GM21423 (cell line): Measurements from ENCODE around the gene MEN1.

ENCODE experiments used
- ATAC-seq: cut with Tn5 transposase; IDR thresholded peaks from one replicate; pipeline ENCODE4 v1.9.1; 2021; ENCODE audit warnings: mild to moderate bottlenecking, moderate library complexity; ENCODE audit not compliant: unreplicated experiment

The MEN1 gene

GRCh38 chr11:64803158-64803845, 7.0 kb downstream of the MEN1 start, which contains the start of gene MAP4K2:
MAP4K2 (minus strand) TSS chr11:64803214; CDS start chr11:64803149, 65 bp downstream.
- peak; percentile 62 for ATAC-seq

- ATAC-seq = peak; percentile 4
Observed at GRCh38 chr11:64802370-64803157, 7.8 kb downstream of the MEN1 start.

DNA sequence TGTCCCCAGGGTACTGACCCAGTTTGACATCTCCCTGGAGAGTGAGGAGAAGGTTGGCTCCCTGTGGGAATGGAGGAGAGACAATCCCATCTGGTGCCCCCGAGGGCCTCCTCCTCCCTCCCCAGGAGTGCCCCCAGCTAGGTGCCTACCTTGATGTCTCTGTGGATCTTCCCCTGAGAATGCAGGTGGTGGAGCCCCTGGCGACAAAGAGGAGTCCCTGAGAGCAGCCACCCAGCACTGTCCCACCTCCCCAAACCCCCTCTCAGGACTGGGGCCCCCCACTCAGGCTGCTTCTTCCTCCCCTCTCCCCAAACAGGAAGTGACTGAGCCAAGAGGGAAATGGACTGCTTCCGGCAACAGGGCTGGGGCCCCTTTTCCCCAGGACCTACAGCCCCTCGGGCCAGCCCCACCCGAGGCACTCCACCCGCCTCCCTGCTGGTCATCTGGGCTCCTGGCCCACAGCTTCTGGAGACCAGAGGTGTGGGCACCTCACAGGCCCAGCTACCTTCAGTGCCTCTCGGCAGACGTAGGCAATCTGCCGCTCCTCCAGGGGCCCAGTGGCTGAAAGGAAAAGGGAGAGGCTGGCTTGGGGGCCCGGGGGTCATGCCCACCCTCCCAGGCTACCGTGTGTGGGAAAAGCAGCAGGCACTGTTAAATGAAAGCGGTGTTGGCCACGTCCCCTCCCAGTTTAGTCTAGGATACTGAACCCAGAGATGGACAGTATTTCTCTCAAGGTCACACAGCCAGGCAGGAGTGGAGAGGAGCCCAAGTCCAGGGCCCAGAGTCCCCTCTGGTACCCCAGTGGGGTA, 8.6 kb downstream of the MEN1 start:
- ATAC-seq = no peak

DNA sequence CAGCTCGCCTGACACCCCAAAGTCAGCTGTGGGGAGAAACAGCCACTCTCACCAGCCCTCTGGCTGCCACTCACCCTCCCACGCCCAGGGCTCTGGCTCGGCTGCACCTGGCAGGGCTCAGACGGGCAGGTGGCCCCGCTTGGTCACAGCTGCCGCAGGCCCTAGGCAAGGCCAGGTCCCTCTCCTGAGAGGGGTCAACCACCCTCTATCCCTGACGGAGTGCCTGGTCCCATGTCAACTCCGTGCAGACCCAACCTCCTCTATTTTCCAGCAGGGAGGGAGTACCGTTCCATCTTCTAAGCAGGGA, 9.2 kb downstream of the MEN1 start:
- ATAC-seq = no peak

GRCh38 chr11:64800303-64801157, 9.8 kb downstream of the MEN1 start:
- no peak for ATAC-seq

DNA sequence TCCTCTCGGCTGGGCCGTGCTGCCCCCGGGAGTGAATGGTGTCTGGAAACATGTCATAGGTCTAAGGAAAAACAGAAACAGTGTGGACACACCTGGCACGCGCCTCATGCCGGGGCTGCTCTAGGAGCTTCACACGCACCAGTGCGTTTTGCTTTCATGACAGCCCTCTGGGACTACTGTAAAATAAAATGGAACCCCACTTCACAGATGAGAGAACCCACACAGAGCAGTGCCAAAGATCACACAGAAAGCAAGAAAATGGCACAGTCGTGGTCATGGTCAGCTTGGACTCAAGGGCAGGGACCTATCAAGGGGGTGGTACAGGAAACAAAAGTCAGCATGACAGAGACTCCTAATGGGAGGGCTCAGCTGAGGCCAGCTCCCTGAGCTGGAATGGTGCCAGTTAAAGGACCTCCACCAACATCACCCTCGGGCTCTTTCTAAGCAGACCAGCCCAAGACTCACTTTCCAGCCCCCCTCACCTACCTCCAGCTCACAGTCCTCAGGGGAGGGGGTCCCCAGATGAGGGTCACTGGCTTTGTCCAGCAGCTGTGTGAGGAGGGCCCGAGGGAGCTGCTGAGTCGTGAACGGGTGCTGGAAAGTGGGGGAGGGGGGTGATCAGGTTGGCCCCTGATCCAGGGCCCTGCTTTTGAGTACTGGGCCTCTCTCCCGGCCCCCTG, 10.6 kb downstream of the MEN1 start:
- ATAC-seq = no peak

GRCh38 chr11:64799256-64799622, 11.1 kb downstream of the MEN1 start:
- ATAC-seq = no peak

DNA sequence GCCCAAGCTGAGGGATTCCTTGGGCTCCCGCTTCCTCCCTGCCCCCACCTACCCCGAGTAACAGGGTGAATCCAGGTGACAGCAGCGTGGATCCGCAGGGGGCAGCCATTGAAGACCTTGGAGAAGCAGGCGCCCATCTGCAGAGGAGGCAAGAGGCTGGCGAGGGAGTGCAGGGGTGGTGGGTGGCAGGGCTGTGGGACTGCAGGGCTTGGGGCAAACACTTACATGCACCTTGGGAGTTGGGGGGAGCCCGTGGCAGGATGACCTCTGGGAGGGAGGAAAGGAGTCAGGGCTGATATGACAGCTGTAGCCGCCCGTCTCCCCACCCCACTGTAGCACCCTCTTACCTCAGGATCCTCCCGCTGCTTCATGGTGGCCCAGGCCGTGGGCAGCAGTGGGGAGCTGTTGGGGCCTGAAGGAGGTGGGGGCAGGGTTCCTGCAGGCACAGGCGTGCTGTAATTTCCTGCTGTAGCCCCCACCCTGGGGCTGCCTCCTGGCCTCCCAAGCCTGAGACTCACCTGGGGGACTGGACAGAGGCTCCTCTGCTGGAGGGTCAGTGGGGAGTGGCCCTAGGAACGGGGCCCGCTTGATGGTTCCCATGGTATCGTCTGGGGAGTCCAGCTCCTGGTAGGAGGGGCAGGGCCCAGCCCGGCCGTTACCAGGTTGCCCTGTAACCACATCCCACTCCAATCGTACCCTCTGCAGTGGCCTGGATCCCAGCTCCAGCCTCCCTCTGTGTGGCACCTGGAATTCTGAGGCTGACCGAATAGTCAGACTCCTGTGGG, 13.4 kb downstream of the MEN1 start:
- no peak for ATAC-seq

- ATAC-seq = no peak
Observed at GRCh38 chr11:64796047-64796756, 14.1 kb downstream of the MEN1 start.

DNA sequence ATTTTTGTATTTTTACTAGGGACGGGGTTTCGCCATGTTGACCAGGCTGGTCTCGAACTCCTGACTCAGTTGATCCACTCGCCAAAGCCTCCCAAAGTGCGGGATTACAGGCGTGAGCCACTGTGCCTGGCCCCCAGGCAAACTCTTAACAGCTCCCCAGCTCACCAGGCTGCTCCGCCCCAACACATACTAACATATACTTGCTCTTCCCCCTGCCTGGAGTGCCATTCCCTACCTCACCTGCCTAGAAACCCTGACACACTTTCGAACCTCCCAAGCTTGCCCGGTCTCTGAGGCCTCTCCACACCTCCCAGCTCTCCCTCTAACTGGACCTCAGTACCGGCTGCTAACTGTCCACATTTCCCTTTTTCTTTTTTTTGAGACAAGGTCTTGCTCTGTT, 15.8 kb downstream of the MEN1 start:
- no peak for ATAC-seq

DNA sequence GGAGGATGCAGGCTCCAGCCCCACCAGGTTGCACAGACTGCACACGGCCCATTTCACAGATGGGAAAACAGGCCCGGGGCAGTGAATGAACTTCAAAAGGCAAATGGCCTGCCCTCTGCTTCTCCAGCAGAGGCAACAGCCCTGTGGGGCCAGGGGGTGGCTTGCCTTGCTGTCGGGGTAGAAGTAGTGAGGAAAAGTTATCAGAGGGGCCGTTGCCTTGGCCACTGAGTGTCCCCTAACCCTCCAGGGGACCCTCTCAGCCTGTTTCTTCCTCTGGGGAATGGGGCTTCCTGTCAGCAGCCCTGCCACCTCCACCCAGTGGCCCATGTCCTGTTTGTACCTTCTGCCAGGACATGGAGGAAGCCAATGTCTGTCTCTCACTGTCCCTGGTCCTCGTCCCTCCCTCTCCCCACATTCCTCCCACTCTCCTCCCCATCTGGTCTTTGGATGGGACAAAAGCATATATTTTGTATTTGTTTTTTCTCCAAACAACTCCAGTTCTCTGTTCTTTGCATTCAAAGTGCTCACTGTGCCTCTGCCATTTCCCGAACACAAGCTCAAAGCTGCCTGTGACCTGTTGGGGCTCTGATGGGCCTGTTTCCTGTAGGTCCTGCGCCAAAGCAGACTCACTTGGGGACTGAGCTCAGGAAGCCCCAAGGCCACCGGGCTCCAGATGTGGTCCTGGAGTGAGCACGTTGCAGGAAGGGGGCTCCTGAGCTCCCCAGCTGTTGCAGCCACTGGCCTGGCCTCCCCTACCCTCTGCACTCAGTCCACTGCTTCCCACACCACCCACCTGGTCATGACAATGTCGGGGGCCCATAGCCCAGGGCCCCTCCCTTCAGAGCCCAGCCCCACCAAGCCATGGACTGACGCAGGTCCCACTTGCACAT, 16.8 kb downstream of the MEN1 start:
- no peak for ATAC-seq

GRCh38 chr11:64792482-64792881, 17.9 kb downstream of the MEN1 start:
- ATAC-seq = no peak

- ATAC-seq = no peak
Observed at GRCh38 chr11:64791781-64792291, 18.5 kb downstream of the MEN1 start.

DNA sequence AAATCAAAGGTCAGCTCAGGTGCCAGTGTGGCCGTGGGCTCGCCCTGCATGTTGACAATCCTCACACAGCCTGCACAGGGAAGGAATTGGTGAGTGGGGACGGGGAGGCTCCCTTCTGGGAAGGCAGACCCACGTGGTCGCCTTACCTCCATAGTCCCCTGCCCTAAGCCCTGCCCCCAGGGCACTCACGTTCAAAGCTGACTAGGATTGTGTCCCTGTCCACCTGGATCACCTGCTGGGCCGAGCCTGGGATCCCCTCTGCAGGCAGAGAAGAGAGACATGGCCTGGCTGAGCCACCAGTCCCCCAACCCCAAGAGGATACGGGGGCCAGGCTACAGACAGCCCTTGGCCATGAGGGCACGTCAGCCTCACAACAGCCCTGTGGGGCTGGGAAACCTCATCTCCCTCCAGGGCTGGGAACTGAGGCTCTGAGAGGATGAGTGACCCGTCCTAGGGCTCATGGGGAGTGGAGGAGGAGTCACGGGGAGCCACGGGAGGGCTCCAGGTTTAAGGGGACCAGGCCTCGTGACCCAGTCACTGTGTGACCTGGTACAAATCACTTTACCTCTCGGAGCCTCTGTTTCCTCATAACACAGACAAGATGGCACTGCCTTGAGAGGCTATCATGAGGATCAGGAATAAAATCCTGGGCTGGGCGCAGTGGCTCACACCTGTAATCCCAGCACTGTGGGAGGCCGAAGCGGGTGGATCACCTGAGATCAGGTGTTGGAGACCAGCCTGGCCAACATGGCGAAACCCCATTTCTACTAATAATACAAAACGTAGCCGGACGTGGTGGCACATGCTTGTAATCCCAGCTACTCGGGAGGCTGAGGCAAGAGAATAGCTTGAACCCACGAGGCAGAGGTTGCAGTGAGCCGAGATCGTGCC, 19.9 kb downstream of the MEN1 start:
- ATAC-seq = no peak

DNA sequence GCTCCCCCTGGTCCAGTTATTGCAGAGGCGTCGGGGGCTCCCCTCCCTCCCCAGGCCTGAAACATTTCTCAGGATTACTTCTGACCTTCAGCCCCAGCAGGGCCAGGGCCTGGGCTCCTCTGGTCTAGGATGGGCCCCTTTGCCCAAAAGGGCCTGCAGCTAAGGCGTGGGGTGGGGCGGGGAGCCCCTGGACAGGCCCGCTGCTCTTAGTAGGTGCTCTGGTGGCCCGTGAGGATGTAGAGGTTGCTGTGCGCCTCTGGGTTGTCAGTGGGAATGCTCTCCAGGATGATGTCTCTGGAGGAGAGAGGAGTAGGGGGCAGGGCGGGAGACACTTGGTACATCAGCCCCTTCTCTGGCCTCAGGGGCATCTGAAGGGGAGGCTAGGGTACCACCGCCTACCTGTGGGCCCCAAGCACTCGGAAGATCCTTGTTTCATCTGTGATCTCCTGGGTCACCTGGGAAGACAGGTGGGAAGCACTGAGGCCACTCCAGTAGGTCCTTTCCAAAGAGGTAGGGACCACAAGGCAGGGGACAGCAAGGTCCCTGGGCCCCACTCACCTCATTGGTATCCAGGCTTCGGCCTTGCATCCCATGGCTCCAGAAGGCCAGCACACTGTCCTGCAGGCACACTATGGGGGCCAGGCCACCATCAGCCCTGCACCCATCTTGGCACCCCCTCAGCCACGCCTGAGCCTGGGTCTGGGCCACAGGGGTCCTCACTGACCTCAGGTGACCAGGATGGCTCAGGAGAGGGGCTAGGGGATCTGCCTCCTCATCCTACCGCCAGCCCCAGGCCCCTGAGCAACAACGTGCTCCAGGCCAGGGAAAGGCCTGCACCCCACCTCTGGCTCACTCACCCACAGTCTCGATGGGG, 20.8 kb downstream of the MEN1 start:
- no peak for ATAC-seq
